Activated naive CD4-positive, alpha-beta T cell treated with anti-CD3 and anti-CD28 coated beads, Interleukin-2, amount 50 U/mL, for 24 hours (primary cell): ENCODE data around the gene NOTCH4.

Source experiments
- H3K27ac Mint-ChIP-seq: one replicate; pipeline ENCODE4 v1.8.0; 2021; ENCODE audit warnings: mild to moderate bottlenecking, mixed read lengths
- H3K27me3 Mint-ChIP-seq: one replicate; pipeline ENCODE4 v1.8.0; 2021; ENCODE audit warnings: mixed read lengths
- H3K36me3 Mint-ChIP-seq: one replicate; pipeline ENCODE4 v1.8.0; 2021; ENCODE audit warnings: mixed read lengths
- H3K4me1 Mint-ChIP-seq: one replicate; pipeline ENCODE4 v1.8.0; 2021; ENCODE audit warnings: mixed read lengths
- H3K4me3 Mint-ChIP-seq: one replicate; pipeline ENCODE4 v1.8.0; 2021; ENCODE audit warnings: mild to moderate bottlenecking, mixed read lengths
- H3K9me3 Mint-ChIP-seq: one replicate; pipeline ENCODE4 v1.8.0; 2021; ENCODE audit warnings: mixed read lengths

The NOTCH4 gene

GRCh38 chr6:32168807-32169591, 54.9 kb downstream of the NOTCH4 start:
- no peaks in the 10 kb centered on the region for H3K9me3 Mint-ChIP-seq
- H3K4me3 Mint-ChIP-seq: no peak overlapping the region
- peaks cover 19% of the 10 kb centered on the region for H3K36me3 Mint-ChIP-seq
- no peaks in the 10 kb centered on the region for H3K27me3 Mint-ChIP-seq
- H3K4me1 Mint-ChIP-seq: peaks cover 22% of the 10 kb centered on the region
- peak overlapping the region; percentile 17 for H3K27ac Mint-ChIP-seq

GRCh38 chr6:32168350-32168749, 55.5 kb downstream of the NOTCH4 start:
- Mint-ChIP-seq H3K4me1 (peaks cover 16% of the 10 kb centered on the region), H3K36me3 (peaks cover 19% of the 10 kb centered on the region), H3K4me3 (no peak overlapping the region), H3K9me3 (no peaks in the 10 kb centered on the region), H3K27me3 (no peaks in the 10 kb centered on the region), H3K27ac (no peak overlapping the region)

DNA sequence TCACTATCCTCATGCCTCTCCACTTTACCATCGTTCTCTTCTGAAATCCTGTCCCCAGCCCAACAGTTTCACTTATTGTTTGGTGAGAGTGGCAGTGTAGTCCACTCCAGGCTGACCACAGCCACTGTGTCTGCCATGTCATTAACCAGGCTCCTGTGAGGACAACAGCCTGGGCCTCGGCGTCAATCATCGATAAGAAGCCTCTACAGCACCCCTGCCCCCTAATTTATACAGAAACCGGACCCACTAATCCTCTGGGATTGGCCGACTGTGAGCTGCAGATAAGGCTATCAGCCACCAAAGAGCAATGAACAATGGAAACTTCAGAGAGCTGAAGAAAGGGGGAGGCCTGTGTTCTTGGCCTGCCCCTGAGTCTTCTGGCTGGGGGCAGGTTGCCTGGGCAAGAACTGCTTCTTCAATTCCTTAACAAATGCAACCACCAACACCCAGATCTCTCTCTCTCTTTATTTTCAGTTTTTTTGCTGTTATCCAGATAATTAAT, 56.1 kb downstream of the NOTCH4 start:
- Mint-ChIP-seq H3K36me3 (peaks cover 21% of the 10 kb centered on the region), H3K9me3 (no peaks in the 10 kb centered on the region), H3K27ac (peak overlapping the region; percentile 74)

GRCh38 chr6:32167154-32167760, 56.6 kb downstream of the NOTCH4 start:
- no peaks in the 10 kb centered on the region for H3K9me3 Mint-ChIP-seq

More for the DNA sequence above, 56.1 kb downstream of the NOTCH4 start:
- Mint-ChIP-seq H3K27me3 (no peaks in the 10 kb centered on the region), H3K4me3 (no peak overlapping the region), H3K4me1 (peaks cover 11% of the 10 kb centered on the region)

GRCh38 chr6:32166411-32167061, 57.3 kb downstream of the NOTCH4 start:
- Mint-ChIP-seq H3K9me3 (no peaks in the 10 kb centered on the region), H3K4me3 (no peak overlapping the region), H3K36me3 (peaks cover 21% of the 10 kb centered on the region), H3K27ac (no peak overlapping the region), H3K27me3 (no peaks in the 10 kb centered on the region), H3K4me1 (peaks cover 6% of the 10 kb centered on the region)

More at GRCh38 chr6:32167154-32167760, 56.6 kb downstream of the NOTCH4 start:
- Mint-ChIP-seq H3K27me3 (no peaks in the 10 kb centered on the region), H3K4me1 (peaks cover 6% of the 10 kb centered on the region), H3K27ac (peak overlapping the region; percentile 74), H3K4me3 (no peak overlapping the region), H3K36me3 (peaks cover 21% of the 10 kb centered on the region)

DNA sequence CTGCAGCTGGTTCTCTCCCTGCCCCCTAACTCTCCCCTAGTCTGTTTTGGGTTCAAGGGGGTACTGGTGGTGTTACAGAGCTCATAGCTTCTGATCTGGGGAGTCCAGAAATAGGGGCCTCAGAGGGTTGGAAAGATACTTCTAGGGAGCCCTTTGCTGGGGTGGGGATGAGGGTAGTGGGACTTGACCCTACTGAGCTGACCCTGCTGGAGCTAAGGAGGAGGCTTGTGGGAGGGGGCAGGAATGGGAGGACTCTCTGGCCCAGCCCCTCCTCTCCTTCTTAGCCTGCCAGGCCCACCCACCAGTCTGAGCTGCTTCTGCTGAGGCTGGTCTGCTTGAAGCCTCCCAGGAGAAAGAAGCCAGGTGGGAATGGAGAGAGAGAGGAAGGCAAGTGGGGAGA, 59.6 kb downstream of the NOTCH4 start, which contains the start of gene EGFL8:
Gene EGFL8 (plus strand): TSS at position 301 of the 400 bp plus-strand sequence. CDS start 1,571 bp downstream, outside the sequence.
- Mint-ChIP-seq H3K4me1 (no peaks in the 10 kb centered on the region), H3K27ac (no peak within 1 kb of the TSS), H3K27me3 (no peaks in the 10 kb centered on the region), H3K4me3 (no peak within 1 kb of the TSS), H3K9me3 (no peaks in the 10 kb centered on the region), H3K36me3 (peaks cover 14% of the 10 kb centered on the region)

GRCh38 chr6:32163559-32164258, 60.2 kb downstream of the NOTCH4 start:
- H3K4me1 Mint-ChIP-seq: no peaks in the 10 kb centered on the region
- H3K9me3 Mint-ChIP-seq: no peaks in the 10 kb centered on the region
- H3K36me3 Mint-ChIP-seq: peaks cover 11% of the 10 kb centered on the region
- H3K27ac Mint-ChIP-seq: no peak overlapping the region
- no peaks in the 10 kb centered on the region for H3K27me3 Mint-ChIP-seq
- no peak overlapping the region for H3K4me3 Mint-ChIP-seq

DNA sequence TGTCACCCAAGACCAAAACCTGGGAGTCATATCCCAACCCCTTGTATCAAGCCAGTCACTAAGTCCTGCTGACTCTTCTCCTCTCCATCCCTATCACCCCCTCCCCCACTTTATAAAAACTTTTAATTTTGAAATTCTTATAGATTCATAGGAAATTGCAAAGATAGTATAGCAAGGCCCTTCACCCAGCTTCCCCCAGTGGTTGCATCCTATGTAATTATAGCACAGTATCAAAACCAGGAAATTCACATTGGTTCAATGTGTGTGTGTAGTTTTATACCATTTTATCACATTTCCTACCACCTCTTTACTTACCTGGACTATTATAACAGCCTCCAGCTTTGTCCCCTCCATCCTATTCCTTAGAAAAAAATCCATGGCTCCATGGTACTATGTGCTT, 65.8 kb downstream of the NOTCH4 start:
- Mint-ChIP-seq H3K27ac (no peak overlapping the region), H3K36me3 (peaks cover 10% of the 10 kb centered on the region), H3K4me3 (no peak overlapping the region), H3K4me1 (peaks cover 31% of the 10 kb centered on the region), H3K9me3 (no peaks in the 10 kb centered on the region), H3K27me3 (no peaks in the 10 kb centered on the region)

- Mint-ChIP-seq H3K9me3 (no peaks in the 10 kb centered on the region), H3K36me3 (peaks cover 10% of the 10 kb centered on the region), H3K4me1 (peaks cover 42% of the 10 kb centered on the region), H3K27ac (no peak overlapping the region), H3K4me3 (no peak overlapping the region), H3K27me3 (no peaks in the 10 kb centered on the region)
Measured at GRCh38 chr6:32156891-32157290, 67.0 kb downstream of the NOTCH4 start.

- Mint-ChIP-seq H3K27ac (peak overlapping the region; percentile 94), H3K4me3 (peak overlapping the region; percentile 99), H3K4me1 (peaks cover 59% of the 10 kb centered on the region), H3K36me3 (peaks cover 10% of the 10 kb centered on the region), H3K9me3 (no peaks in the 10 kb centered on the region), H3K27me3 (peaks cover 1% of the 10 kb centered on the region)
Measured at GRCh38 chr6:32154514-32155161, 69.2 kb downstream of the NOTCH4 start.

GRCh38 chr6:32153564-32154513, 70.0 kb downstream of the NOTCH4 start, which contains the start of gene PPT2:
PPT2 (plus strand) TSS chr6:32154141; CDS start chr6:32154595, 454 bp downstream.
- peaks cover 4% of the 10 kb centered on the region for H3K27me3 Mint-ChIP-seq
- H3K4me1 Mint-ChIP-seq: peaks cover 63% of the 10 kb centered on the region
- H3K27ac Mint-ChIP-seq: peak within 1 kb of the TSS; percentile 94
- no peaks in the 10 kb centered on the region for H3K9me3 Mint-ChIP-seq
- peaks cover 10% of the 10 kb centered on the region for H3K36me3 Mint-ChIP-seq
- H3K4me3 Mint-ChIP-seq: peak within 1 kb of the TSS; percentile 99

DNA sequence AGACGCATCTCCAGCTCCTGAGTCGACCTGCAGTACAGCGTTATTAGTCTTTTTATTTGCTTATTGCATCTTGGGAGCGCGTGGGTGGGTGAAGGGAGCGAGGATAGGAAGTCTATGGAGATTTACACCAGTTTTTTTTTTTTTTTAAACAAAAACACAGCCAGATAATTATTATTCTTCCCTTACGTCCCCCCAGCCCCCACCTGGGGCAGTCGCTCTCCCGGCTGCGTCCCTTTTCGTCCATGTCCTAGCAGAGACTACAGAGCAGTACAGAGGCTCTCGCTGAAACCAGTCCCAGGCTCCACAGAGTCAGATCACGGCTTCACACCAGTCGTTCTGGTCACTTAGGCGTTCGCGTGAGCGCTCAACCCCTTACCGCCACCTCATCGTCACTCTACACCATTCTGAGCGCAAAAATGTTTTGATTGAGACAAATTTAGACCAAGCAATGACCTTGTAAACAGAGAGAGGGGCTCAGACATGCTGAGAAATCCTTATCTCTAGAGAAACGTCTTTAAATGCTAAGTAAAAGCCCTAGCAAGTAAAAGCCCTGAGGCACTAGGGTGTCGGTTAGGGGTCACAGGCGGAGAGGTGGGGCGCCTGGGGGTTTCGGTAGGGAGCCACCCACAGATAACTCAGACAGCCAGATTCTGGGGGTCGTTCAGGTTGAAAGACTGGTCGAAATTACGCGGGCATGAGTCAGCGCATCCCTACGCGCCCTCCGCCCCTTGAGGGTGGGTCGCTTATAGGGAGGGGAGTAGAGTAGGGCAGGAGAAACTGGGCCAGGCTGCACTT, 70.9 kb downstream of the NOTCH4 start:
- H3K27me3 Mint-ChIP-seq: peaks cover 4% of the 10 kb centered on the region
- H3K4me1 Mint-ChIP-seq: peaks cover 71% of the 10 kb centered on the region
- H3K36me3 Mint-ChIP-seq: peaks cover 5% of the 10 kb centered on the region
- H3K4me3 Mint-ChIP-seq: peak overlapping the region; percentile 99
- H3K9me3 Mint-ChIP-seq: no peaks in the 10 kb centered on the region
- H3K27ac Mint-ChIP-seq: peak overlapping the region; percentile 82
